OCI-M1 (cell line): Measurements from ENCODE around the gene ARHGEF19.
"Not testable (repeated sequence)": the region's sequence is repeated elsewhere in the genome, so short reads cannot be mapped to it uniquely, and the experiment has no call there.

ENCODE experiments used
- DNase-seq: peaks from one replicate; lab custom pipeline; 2025; lab: John Stamatoyannopoulos, UW

ARHGEF19 gene

DNA sequence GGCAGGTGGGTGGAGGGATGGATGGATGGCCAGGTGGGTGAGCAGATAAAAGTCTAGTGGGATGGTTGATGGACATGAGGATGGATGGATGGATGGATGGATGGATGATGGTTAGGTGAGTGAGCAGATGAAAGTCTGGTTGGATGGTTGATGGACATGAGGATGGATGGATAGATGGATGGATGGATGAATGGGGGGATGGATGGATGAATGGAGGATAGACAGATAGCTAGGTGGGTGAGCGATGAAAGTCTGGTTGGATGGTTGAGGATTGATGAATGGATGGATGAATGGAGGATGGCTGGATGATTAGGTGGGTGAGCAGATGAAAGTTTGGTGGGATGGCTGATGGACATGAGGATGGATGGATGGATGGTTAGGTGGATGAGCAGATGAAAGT is 9.0 kb upstream of the ARHGEF19 start:
- DNase-seq, result no peak

DNA sequence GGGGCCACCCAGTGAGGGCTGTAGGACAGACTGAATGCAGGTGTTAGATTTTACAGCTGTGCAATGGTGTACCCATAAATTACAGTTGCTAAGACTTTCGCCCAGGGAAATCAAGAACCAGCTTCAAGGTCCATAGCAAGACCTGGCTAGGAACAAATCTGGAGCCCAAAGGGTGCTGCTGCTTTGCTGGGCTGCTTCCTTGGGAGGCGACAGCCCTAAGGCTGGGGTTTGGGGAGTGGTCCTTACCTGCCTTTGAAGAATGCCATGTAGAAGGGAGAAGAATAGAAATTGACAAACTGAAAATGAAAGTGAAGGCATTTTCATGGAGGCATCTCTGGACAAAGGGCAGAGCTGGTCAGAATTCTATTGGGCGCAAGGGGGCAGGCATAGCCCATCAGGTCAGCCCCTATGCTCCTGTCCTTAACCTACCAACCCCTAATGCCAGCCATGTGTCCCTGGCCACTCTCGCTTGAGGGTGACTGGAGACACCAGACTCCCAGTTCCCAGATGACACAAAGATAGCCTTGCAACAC is 7.6 kb upstream of the ARHGEF19 start:
- DNase-seq, result peak; percentile 79

DNA sequence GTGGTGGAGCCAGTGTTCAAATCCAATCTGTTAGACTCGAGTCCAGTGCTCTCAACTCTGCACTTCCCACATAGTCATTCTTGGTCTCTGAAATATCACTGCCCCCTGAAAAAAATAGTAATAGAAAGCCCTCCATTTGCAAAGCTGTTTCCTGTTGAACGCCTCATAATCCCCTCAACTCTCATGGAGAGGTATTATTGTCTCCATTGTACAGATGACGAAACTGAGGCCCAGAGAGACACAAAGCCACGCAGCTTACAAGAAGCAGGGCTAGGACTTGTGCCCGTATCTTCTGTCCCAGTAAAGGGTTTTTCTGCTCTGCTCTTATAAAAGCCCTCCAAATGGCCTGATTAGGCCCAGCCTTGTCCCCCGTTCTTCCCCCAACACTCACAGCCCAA is 6.2 kb upstream of the ARHGEF19 start:
- DNase-seq, result no peak

DNA sequence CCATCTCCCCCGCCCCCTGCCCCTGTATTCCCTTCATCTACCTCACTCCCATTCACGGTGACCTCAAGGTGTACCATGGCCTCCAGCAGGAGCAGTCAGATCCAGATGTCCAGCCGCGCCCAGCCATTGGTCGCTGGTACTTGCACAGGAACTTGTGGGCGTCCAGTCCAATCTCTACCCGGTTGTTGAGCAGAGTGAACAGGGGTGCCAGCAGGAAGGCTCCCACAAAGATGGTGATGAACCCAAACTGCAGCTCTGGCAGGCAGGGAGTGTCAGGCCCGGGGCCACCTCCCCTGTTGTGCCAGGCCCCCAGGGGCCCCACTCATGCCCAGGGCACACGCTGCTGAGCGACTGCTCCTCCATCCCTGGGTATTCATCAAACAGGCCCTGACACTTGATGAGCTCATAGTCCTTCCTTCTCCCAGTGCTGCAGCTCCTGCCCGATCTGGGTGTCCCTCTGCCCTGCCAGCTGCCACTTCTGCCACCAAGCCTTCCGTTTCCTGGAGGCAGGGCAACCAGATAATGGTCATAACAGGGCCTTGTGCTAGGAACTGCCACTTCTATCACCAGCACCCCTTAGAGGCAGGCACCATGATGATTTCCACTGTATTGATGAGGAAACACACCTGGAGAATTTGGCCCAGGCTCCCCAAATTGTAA is 5.7 kb upstream of the ARHGEF19 start:
- DNase-seq, result no peak

DNA sequence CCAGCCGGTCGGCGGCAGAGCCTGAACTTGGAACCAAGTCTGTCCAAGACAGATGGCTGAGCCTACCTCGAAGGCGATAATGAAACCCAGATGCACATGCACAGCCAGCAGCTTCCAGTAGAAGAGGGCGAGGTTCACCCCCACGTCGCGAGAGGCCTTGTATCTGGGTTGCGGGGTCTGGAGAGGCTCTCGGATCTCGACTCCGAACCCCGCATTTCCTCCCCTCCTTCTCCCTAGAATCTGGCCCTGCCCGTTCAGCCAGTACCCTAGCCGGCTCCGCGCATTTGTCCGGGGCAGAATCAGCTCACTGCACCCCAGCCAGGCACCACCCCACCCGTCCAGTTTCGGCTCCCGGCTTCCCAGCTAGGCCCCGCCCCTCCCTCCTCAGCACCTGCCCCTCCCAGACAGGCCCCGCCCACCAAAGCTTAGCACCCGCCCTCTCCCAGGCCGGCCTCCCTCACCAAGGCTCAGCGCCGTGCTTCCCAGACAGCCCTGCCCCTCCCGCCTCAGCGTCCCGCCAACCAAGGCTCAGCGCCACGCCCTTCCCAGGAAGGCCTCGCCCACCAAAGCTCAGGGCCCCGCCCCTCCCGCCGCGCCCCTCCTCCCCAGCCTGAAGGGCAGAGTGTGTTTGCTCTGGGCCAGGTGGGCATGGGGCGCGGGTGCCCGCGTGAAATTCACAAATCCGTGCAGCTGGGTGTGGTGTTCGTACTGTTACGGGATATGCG is 4.8 kb upstream of the ARHGEF19 start:
- peak; percentile 97 for DNase-seq

DNA sequence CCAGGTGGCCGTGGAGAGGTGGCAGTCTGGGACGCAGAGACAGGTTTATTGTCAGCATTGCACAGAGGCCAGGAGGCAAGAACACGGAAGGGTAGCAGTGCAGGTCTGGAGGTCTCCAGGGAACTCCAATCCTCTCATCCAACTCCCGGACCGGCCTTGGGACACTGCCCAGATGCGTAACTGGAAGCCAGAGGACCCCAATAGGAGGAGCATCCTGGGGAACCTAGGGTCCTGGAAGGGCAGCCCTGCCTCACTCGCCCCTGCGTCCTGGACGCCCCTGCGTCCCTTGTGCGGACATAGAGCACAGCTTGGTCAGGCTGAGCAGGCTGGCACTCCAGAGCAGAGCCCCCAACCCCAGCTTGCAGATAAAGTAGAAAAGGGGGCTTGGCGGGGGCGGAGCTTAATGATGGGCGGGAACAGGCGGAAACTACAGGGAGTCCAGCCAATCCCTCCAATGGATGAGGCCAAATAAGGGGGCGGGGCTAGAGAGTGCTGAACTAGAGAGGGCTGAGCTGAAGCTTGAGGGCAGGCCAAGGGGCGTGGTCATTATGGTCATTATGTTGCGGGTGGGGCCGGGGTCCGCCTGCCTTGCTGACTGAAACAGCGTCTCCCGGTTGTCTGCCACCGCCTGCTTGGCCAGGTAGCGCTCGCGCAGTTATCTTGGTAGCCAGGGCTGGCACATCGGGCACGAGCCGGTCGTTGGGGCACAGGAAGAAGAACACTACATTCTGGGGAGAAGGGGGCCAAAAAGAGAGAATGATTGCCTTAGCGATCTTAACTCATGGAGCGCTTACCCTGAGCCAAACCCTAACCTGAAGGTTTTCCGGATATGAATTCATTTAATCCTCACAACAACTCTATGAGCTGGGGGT is 3.7 kb upstream of the ARHGEF19 start:
- DNase-seq, result peak; percentile 76

DNA sequence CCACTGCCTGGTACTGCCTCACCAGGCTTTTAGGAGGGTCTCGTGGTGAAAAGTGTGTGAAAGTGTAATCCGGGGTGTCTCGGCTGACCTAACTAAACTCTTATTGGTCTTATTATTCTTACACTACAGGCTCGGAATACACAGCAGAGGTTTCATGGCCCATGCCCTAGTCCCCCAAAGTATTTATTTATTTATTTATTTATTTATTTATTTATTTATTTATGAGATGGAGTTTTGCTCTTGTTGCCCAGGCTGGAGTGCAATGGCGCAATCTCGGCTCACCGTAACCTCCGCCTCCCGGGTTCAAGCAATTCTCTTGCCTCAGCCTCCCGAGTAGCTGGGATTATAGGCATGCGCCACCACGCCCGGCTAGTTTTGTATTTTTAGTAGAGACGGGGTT is 2.8 kb upstream of the ARHGEF19 start:
- DNase-seq, result not testable (repeated sequence)

DNA sequence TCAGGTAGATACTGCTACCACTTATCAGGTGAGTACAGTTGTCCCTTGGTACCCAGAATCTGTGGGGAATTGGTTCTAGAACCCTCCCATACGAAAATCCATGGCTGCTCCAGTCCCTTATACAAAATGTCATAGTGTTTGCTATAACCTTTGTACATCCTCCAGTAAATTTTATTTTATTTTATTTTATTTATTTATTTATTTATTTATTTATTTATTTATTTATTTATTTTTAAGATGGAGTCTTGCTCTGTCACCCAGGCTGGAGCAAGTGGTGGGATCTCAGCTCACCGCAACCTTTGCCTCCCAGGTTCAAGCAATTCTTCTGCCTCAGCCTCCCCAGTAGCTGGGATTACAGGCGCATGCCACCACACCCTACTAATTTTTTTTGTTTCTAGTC is 1.1 kb upstream of the ARHGEF19 start:
- DNase-seq, result not testable (repeated sequence)

DNA sequence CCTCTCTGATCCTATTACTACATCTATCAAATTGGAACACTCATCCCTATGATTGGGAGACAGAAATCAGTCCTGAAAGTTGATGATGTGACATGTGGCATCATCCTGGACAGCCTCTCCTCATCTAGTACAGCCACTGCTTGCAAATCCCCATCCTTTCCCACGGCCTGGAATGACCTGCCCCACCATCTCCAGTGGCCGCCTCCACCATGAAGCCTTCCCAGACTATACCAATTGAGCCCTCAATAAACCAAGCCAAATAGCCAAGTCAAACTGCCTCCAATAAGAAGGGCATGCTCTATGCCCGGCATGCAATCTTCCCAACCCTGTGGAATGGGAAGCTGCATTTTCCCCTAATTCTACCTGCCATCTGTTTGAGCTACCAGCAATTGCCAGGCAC is 561 bp upstream of the ARHGEF19 start:
- no peak for DNase-seq

DNA sequence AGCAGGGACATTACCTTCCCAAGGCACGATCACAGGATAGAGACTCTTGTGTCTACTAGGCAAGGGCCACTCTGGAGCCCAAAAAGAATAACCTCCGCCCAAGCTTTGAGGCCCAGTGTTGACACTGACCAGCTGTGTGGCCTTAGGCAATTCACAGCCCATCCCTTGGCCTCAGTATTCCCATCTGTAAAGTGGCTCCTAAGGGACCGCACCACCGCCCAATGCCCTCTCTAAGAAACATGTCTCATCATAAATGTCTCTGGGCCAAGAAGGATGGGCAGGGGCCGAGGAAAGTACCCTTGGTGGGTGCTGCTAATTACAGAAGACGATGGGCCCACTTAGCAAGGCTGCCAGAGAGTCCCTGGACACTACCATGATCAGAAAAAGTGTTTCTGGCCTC is 628 bp downstream of the ARHGEF19 start:
- no peak for DNase-seq

DNA sequence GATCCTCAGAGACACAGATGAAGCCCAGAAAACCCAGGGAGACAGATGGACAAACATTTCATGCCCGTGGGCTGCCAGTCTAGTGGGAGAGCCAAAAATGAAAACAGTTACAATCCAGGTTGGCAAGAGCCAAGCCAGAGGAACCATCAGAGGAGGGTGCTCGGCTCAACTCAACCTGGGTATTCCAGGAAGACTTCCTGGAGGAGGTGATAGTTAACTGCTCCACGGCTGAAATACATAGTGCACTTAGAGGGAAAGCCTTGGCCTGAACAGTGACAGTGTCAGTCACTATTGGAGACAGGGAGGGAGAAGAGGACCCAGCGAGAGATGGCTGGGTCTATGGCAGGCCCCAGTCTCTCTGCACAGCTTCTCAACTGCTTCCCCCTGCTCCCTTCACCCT is 1.9 kb downstream of the ARHGEF19 start:
- DNase-seq, result no peak

DNA sequence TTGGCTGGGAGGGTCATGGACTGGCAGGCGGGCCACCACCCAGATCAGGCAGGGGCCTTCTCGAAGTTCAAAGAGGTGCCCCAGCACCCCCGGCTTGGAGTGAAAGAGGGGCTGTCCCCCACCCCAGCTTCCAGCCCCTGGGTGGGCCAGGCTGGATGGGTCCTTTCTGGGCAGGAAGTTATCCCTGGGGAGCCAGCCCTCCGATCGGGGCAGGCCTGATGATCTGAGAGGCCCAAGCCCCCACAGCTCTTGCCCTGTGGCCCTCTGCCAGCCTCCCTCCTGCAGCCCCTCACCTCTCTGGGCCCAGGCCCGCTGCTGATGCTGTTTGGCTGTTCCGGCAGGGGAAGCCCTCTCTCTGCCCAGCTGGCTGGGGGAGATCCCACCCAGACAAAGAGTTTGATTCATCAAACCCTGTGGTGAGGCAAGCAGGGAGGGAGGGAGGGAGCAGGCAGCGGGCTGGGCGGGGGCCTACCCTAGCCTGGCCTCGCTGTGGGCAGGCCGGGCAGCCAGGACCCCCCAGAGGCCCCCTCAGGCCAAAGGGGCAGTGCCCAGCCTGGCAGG is 2.5 kb downstream of the ARHGEF19 start:
- no peak for DNase-seq

DNA sequence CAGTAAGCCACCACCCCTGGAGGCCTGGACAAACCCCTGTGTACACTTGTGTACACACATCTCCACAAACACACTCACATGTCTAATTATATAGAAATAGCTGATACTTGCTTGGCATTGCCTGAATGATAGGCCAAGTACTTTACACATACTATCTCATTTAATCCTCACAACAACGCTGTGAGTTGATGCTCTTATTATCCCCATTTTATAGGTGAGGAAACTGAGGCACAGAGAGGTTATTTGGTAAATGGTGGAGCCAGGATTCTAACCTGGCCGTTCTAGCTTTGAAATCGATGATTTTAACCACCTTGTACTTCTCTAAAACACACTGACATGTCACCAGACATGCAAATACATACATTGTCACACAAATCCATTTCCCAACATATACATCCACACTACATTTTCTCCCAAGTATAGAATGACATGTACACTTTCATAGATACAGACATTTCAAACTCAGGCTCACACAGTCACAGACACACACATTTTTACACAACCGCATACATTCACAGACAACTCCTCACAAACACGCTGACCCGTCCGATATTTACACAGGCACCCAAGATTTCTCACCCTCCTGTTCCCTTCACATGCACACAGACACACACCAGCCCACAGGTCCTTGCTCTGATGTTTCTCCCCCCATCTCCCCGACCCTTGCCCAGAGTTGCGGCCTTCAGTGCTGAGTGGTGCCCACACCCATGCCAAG is 3.2 kb downstream of the ARHGEF19 start:
- no peak for DNase-seq

DNA sequence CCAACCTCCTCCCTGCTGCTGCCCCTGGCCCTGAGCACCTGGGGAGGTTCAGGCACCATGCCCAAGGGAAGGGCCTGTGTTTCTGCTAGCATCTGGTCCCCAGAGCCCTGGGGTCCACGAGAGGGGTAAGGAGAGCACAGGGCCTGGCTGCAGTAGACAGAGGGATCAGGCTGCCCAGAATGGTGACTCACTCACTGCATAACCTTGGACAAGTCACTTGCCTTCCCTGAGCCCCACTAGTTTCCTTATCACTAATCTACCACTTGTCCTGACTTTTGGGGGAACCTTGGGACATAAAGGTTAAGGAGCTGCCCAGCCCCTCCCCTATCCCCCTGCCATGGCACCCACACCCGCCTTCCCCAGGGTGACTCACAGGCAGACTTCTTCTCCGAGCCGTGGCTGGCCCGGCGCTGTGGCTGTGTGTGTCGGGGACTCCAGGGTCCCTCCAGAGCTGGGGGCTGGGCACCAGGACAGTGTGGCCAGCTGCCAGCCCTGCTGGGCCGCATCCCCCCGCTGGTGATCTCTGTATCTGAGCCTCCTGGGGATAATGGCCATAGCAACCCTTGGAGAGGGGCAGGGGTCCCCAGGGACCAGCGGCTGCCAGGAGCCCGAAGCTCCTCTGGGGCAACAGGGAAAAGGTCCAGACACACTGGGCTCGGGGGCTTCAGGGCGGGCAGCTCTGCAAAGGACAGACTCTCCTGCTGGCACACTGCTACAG is 4.0 kb downstream of the ARHGEF19 start:
- DNase-seq, result no peak

DNA sequence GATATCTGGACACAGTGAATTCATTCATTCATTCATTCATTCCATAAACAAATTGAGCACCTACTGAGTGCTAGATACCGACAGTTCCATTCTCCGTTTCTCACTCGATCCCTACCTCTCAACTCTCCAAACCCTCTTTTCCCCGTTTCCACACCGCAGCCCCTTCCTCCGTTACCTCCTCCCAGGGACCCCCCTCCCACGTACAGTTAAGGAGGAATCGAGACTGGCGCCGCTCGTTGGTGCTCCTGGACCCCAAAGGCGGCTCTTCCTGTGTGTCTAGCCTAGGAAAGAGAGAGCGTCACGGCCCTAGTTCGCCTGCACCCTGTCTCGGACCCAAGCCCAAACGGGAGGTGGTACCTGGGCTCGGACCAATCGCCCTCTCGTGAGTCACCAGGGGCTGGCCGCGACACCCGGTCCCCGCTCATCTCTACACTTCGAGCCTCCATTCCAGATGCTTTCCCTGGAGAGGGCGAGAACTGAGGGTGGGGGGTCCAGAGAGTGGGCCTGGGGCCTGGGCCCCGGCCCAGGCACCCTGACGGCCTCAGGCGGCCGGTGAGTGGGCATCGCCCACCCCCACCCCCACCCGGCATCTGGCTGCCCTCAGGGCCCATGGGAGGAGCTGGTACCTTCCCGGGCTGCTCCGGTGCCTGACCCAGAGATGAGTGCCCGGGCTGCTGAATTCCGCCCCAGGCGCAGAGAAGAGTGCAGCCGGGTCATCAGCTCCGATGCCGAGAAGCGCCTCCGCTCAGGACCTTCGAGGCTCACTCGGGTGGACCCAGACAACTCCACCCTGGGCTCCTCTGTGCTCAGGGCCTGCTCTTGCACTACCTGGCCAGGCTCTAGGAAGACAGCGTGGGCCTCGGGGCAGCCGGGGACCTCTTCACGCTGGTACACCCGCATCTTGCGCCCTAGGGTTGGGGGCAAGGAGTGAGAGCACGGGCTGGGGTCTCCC is 4.9 kb downstream of the ARHGEF19 start:
- DNase-seq, result no peak

DNA sequence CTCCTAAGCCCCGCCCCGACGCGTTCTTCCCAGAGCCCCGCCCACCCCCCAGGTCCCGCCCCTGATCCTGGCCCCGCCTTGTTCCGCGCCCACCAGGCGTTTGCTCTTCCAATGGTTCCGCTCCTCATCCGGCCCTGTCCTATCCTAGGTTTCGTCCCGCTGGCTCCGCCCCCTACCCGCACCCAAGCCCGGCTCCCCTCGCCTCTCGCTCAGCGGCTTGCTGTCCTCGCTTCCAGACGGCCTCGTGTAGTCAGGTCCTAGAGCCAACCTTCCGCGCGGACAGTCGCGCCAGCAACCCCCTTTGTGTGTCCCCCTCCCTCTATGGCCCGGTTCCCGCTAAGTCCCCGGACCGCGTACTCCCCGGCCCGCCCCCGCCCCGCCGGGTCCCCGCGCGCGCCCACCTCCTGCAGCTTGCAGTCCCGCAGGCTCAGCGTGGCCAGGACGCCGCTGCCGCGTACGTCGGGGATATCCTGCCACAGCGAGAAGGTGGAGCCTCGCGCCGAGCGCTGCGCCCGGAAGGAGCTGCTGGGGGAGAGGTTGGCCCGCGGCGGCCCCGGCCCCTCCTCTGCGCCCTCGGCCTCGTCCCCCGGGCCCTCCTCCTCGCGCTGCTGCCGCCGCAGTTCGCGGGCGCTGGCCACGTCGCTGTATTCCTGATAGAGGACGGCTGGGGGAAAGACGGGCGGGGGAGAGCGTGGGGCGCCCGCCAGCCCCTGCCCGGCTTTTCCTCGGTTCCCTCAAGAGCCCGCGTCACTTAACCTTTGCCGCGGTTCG is 5.7 kb downstream of the ARHGEF19 start:
- peak; percentile 98 for DNase-seq

DNA sequence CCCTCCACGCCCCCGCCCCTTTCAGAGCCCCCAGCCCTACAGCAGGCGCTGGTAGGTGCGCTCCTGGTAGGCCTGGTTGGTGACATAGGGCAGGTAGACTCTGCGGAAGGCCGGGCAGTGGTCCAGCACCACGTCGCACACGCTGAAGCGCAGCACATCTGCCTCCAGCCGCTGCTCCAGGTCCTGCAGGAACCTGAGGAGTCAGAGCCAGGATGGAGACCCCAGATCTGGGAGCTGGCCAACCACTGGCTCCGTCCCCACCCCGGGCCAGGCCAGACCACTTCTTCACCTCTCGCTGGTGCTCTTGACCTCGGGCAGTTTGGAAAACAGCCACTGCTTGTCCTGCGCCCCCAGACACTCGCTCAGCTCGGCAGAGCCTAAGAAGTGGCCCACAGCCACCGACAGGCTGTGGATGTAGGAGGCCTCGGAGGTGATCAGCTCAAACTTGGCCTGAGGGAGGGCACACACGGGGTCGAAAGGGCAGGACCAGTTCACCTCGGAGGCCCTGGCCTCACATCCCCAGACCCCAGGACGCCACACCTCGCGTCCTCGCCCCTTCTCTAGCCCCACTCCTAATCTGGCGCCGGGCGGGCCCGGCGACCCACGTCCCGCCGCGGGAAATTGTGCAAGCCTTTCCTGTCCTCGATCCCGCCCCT is 6.4 kb downstream of the ARHGEF19 start:
- DNase-seq, result no peak

DNA sequence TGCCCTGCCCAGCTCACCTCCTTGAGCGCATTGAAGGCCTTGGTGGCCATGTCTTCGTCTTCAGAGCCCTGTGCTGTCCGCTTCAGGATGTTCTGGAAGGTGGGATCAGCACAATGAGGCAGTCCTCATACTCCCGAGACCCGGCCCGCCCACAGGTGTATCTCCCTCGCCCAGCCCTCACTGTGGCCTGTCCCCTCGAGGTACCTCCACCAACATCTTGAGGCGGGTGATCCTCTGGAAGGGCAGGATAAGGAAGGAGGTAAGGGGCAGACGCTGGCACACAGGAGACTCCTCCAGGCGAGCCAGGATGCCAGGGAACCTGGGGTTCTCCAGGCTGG is 7.1 kb downstream of the ARHGEF19 start:
- DNase-seq, result no peak
